ENCODE measurements around the gene LYSMD4. TPM values are rescaled to one million over a fixed set of nuclear protein-coding genes. Genes with fewer than 3 reads are reported as not detected.

The LYSMD4 gene
- total and polyA plus RNA-seq, 2 of the 13 experiments (the other 11 are each of a cell fraction or from before 2014, with no cell fraction given), result 7.4 to 8.5 TPM

DNA sequence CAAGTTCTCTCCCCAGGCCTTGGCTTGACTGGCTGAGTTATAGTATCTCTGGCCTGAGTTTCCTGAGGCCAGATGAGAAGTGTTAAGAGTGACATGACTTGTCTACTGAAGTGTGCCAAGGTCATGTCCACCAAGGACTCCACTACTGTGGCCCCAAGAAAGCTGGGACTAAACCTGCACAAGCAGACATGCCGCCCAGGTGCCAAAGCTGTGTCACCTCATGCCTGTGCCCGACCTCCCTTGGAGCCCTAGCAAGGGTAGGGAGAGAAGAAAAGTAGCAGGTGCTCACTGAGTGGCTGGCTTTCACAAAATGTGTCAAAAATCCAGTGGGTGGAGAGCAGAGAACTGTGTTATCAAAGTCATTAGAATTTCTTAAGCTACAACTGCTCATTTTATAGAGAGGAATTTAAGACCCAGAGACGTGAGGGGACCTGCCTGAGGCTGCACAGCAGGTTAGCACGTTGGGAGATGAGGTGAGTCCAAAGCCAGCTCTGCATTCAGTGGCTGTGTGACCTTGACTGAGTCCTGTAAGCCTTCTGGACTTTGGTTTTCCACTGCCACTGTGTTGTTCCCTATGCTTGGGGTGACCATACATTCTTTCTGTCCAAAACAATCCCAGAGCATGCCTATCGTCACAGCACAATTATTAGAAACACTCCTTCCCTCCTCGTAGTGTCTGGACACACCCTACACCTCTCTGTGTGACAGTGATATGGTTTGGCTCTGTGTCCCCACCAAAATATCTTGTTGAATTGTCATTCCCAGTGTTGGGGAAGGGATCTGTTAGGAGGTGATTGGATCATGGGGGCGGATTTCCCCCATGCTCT lies 5.0 kb upstream of the LYSMD4 start (continued):
- no peak for TF ChIP-seq FOXP1 (IDR thresholded peaks at IDR 0.05)
- TF ChIP-seq FOXP1 (CRISPR knock-in tag; IDR thresholded peaks at IDR 0.05), result 0 out of 2 replicates have a peak, but pooled peaks have one; percentile 19
- no peak for TF ChIP-seq HCFC1 (IDR thresholded peaks at IDR 0.05; ENCODE audit: low read depth, low read length)
- TF ChIP-seq ZNF292 (CRISPR knock-in tag; IDR thresholded peaks at IDR 0.05; ENCODE audit: borderline replicate concordance, low read depth), result 0 out of 2 replicates have a peak, but pooled peaks have one; percentile 23
- TF ChIP-seq, protein P1, sequence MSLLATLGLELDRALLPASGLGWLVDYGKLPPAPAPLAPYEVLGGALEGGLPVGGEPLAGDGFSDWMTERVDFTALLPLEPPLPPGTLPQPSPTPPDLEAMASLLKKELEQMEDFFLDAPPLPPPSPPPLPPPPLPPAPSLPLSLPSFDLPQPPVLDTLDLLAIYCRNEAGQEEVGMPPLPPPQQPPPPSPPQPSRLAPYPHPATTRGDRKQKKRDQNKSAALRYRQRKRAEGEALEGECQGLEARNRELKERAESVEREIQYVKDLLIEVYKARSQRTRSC (CRISPR knock-in tag; IDR thresholded peaks at IDR 0.05; ENCODE audit: low read depth), result no peak
- TF ChIP-seq, protein P2, sequence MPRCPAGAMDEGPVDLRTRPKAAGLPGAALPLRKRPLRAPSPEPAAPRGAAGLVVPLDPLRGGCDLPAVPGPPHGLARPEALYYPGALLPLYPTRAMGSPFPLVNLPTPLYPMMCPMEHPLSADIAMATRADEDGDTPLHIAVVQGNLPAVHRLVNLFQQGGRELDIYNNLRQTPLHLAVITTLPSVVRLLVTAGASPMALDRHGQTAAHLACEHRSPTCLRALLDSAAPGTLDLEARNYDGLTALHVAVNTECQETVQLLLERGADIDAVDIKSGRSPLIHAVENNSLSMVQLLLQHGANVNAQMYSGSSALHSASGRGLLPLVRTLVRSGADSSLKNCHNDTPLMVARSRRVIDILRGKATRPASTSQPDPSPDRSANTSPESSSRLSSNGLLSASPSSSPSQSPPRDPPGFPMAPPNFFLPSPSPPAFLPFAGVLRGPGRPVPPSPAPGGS (CRISPR knock-in tag; IDR thresholded peaks at IDR 0.05), result peak; percentile 68; the same call in 1 of the 2 replicates
- no peak for TF ChIP-seq ZNF34 (CRISPR knock-in tag; IDR thresholded peaks at IDR 0.05; ENCODE audit: borderline replicate concordance)
- TF ChIP-seq BCL6 (CRISPR knock-in tag; IDR thresholded peaks at IDR 0.05), result peak; percentile 31; the same call in 1 of the 2 replicates
- no peak for TF ChIP-seq ZNF207 (IDR thresholded peaks at IDR 0.05; ENCODE audit: borderline replicate concordance)
- TF ChIP-seq, protein P3, sequence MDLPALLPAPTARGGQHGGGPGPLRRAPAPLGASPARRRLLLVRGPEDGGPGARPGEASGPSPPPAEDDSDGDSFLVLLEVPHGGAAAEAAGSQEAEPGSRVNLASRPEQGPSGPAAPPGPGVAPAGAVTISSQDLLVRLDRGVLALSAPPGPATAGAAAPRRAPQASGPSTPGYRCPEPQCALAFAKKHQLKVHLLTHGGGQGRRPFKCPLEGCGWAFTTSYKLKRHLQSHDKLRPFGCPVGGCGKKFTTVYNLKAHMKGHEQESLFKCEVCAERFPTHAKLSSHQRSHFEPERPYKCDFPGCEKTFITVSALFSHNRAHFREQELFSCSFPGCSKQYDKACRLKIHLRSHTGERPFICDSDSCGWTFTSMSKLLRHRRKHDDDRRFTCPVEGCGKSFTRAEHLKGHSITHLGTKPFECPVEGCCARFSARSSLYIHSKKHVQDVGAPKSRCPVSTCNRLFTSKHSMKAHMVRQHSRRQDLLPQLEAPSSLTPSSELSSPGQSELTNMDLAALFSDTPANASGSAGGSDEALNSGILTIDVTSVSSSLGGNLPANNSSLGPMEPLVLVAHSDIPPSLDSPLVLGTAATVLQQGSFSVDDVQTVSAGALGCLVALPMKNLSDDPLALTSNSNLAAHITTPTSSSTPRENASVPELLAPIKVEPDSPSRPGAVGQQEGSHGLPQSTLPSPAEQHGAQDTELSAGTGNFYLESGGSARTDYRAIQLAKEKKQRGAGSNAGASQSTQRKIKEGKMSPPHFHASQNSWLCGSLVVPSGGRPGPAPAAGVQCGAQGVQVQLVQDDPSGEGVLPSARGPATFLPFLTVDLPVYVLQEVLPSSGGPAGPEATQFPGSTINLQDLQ (CRISPR knock-in tag; IDR thresholded peaks at IDR 0.05), result no peak
- 0 out of 2 replicates have a peak, but pooled peaks have one; percentile 44 for TF ChIP-seq ZNF547 (CRISPR knock-in tag; IDR thresholded peaks at IDR 0.05)
- TF ChIP-seq POGZ (CRISPR knock-in tag; IDR thresholded peaks at IDR 0.05), result no peak
- TF ChIP-seq CENPT (CRISPR knock-in tag; IDR thresholded peaks at IDR 0.05; ENCODE audit: low read depth), result no peak
- TF ChIP-seq FOXO1 (CRISPR knock-in tag; IDR thresholded peaks at IDR 0.05), result 0 out of 2 replicates have a peak, but pooled peaks have one; percentile 39
- no peak for TF ChIP-seq MTA3 (CRISPR knock-in tag; IDR thresholded peaks at IDR 0.05)
- 0 out of 2 replicates have a peak, but pooled peaks have one; percentile 42 for TF ChIP-seq KDM6A (CRISPR knock-in tag; IDR thresholded peaks at IDR 0.05; ENCODE audit: low read depth)
- TF ChIP-seq, protein P4, sequence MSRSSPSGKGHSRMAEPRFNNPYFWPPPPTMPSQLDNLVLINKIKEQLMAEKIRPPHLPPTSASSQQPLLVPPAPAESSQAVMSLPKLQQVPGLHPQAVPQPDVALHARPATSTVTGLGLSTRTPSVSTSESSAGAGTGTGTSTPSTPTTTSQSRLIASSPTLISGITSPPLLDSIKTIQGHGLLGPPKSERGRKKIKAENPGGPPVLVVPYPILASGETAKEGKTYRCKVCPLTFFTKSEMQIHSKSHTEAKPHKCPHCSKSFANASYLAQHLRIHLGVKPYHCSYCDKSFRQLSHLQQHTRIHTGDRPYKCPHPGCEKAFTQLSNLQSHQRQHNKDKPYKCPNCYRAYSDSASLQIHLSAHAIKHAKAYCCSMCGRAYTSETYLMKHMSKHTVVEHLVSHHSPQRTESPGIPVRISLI (CRISPR knock-in tag; IDR thresholded peaks at IDR 0.05; ENCODE audit: borderline replicate concordance), result no peak
- TF ChIP-seq ZNF235 (CRISPR knock-in tag; IDR thresholded peaks at IDR 0.05; ENCODE audit: borderline replicate concordance), result no peak
- TF ChIP-seq ZSCAN30 (CRISPR knock-in tag; IDR thresholded peaks at IDR 0.05), result no peak
- peak; percentile 60; the same call in 1 of the 2 replicates for TF ChIP-seq ZNF331 (CRISPR knock-in tag; IDR thresholded peaks at IDR 0.05)
- no peak for TF ChIP-seq NCOR1 (IDR thresholded peaks at IDR 0.05; ENCODE audit: borderline replicate concordance, low read length)
- 0 out of 2 replicates have a peak, but pooled peaks have one; percentile 14 for TF ChIP-seq FOSL2 (CRISPR knock-in tag; IDR thresholded peaks at IDR 0.05)
- no peak for TF ChIP-seq XRCC5 (optimal IDR thresholded peaks at IDR 0.05; ENCODE audit: low read length)
- TF ChIP-seq, protein P5, sequence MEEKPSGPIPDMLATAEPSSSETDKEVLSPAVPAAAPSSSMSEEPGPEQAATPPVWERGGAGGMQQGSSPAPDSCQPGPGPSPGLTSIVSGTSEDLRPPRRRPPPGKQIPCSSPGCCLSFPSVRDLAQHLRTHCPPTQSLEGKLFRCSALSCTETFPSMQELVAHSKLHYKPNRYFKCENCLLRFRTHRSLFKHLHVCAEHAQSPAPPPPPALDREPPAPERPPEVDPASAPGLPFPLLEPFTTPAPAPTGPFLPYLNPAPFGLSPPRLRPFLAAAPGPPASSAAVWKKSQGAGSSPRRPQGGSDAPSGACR (CRISPR knock-in tag; IDR thresholded peaks at IDR 0.05), result no peak

Data from HepG2 (cell line).